ENCODE data around the gene LAMA2. TPM values are rescaled to one million over a fixed set of nuclear protein-coding genes. Genes with fewer than 3 reads are reported as not detected.

LAMA2 gene
- total and polyA plus RNA-seq, 2 of the 8 experiments (the other 6 are each of a cell fraction or from before 2014, with no cell fraction given): 1.3 to 3.8 TPM

DNA sequence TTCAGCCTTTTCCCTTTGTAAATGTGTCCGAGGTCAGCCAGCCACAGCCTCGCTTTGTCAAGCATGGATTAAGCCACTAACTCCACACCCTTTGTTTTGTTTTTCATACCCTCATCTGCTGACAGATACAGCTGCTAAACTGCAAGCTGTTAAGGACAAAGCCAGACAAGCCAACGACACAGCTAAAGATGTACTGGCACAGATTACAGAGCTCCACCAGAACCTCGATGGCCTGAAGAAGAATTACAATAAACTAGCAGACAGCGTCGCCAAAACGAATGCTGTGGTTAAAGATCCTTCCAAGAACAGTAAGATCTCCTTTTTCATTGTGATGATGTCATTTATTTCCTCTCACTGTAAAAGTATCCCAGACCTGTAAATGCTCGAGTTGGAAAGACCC lies 557.8 kb downstream of the LAMA2 start (continued):
- TF ChIP-seq, protein P1, sequence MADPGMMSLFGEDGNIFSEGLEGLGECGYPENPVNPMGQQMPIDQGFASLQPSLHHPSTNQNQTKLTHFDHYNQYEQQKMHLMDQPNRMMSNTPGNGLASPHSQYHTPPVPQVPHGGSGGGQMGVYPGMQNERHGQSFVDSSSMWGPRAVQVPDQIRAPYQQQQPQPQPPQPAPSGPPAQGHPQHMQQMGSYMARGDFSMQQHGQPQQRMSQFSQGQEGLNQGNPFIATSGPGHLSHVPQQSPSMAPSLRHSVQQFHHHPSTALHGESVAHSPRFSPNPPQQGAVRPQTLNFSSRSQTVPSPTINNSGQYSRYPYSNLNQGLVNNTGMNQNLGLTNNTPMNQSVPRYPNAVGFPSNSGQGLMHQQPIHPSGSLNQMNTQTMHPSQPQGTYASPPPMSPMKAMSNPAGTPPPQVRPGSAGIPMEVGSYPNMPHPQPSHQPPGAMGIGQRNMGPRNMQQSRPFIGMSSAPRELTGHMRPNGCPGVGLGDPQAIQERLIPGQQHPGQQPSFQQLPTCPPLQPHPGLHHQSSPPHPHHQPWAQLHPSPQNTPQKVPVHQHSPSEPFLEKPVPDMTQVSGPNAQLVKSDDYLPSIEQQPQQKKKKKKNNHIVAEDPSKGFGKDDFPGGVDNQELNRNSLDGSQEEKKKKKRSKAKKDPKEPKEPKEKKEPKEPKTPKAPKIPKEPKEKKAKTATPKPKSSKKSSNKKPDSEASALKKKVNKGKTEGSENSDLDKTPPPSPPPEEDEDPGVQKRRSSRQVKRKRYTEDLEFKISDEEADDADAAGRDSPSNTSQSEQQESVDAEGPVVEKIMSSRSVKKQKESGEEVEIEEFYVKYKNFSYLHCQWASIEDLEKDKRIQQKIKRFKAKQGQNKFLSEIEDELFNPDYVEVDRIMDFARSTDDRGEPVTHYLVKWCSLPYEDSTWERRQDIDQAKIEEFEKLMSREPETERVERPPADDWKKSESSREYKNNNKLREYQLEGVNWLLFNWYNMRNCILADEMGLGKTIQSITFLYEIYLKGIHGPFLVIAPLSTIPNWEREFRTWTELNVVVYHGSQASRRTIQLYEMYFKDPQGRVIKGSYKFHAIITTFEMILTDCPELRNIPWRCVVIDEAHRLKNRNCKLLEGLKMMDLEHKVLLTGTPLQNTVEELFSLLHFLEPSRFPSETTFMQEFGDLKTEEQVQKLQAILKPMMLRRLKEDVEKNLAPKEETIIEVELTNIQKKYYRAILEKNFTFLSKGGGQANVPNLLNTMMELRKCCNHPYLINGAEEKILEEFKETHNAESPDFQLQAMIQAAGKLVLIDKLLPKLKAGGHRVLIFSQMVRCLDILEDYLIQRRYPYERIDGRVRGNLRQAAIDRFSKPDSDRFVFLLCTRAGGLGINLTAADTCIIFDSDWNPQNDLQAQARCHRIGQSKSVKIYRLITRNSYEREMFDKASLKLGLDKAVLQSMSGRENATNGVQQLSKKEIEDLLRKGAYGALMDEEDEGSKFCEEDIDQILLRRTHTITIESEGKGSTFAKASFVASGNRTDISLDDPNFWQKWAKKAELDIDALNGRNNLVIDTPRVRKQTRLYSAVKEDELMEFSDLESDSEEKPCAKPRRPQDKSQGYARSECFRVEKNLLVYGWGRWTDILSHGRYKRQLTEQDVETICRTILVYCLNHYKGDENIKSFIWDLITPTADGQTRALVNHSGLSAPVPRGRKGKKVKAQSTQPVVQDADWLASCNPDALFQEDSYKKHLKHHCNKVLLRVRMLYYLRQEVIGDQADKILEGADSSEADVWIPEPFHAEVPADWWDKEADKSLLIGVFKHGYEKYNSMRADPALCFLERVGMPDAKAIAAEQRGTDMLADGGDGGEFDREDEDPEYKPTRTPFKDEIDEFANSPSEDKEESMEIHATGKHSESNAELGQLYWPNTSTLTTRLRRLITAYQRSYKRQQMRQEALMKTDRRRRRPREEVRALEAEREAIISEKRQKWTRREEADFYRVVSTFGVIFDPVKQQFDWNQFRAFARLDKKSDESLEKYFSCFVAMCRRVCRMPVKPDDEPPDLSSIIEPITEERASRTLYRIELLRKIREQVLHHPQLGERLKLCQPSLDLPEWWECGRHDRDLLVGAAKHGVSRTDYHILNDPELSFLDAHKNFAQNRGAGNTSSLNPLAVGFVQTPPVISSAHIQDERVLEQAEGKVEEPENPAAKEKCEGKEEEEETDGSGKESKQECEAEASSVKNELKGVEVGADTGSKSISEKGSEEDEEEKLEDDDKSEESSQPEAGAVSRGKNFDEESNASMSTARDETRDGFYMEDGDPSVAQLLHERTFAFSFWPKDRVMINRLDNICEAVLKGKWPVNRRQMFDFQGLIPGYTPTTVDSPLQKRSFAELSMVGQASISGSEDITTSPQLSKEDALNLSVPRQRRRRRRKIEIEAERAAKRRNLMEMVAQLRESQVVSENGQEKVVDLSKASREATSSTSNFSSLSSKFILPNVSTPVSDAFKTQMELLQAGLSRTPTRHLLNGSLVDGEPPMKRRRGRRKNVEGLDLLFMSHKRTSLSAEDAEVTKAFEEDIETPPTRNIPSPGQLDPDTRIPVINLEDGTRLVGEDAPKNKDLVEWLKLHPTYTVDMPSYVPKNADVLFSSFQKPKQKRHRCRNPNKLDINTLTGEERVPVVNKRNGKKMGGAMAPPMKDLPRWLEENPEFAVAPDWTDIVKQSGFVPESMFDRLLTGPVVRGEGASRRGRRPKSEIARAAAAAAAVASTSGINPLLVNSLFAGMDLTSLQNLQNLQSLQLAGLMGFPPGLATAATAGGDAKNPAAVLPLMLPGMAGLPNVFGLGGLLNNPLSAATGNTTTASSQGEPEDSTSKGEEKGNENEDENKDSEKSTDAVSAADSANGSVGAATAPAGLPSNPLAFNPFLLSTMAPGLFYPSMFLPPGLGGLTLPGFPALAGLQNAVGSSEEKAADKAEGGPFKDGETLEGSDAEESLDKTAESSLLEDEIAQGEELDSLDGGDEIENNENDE (IDR thresholded peaks at IDR 0.05; ENCODE audit: insufficient replicate concordance, low read length): peak; percentile 49
- TF ChIP-seq CBX8 (IDR thresholded peaks at IDR 0.05; ENCODE audit: borderline replicate concordance, low read depth, low read length): no peak
